Testis (tissue), 3 donors: ENCODE measurements around the gene GLRX5. TPM values are rescaled to one million over a fixed set of nuclear protein-coding genes. Genes with fewer than 3 reads are reported as not detected.

Experiments
- DNase-seq: peaks from one replicate; pipeline ENCODE4 v3.0.0-alpha.2; 2019
- H3K27ac ChIP-seq, 2 donors: fragments of 200-600 bp; sonication (generic); one replicate each; pipeline ENCODE4 v1.5.1; 2019
- H3K27me3 ChIP-seq: fragments of 200-600 bp; sonication (generic); one replicate; pipeline ENCODE4 v1.5.1; 2019
- H3K36me3 ChIP-seq: fragments of 200-600 bp; sonication (generic); one replicate; pipeline ENCODE4 v1.5.1; 2017; ENCODE audit warnings: low read depth; ENCODE audit errors: missing control alignments
- H3K4me1 ChIP-seq: fragments of 200-600 bp; sonication (generic); one replicate; pipeline ENCODE4 v1.5.1; 2019
- H3K4me3 ChIP-seq, 2 donors: fragments of 200-600 bp; sonication (generic); one replicate each; pipeline ENCODE4 v1.5.1; 2017 to 2019
- H3K9me3 ChIP-seq: fragments of 200-600 bp; sonication (generic); one replicate; pipeline ENCODE4 v1.5.1; 2017
- CTCF ChIP-seq, 3 experiments: fragments of 450-650 bp in 2 of 3; fragments of 200-600 bp in 1 of 3; sonication (generic) in 1 of 3; IDR thresholded peaks; one replicate each; pipeline ENCODE4 v1.5.1; 2016 to 2019; ENCODE audit warnings: antibody characterized with exemption in 3 of 3, mild to moderate bottlenecking in 2 of 3, moderate library complexity in 1 of 3
- POLR2A ChIP-seq: fragments of 450-650 bp; IDR thresholded peaks from one replicate; pipeline ENCODE4 v1.6.1; 2017; ENCODE audit warnings: antibody characterized with exemption, mild to moderate bottlenecking, moderate library complexity
- WGBS, 2 donors: methylation state at CpG; one replicate each; pipeline ENCODE4 v1.1.5; 2018; 5-methylcytosine and 5-hydroxymethylcytosine counted together
- intact Hi-C: fragments of 100-400 bp; cut with DNase I; formaldehyde crosslinking; loops from one replicate; pipeline ENCODE4 v1.15.1; 2023; ENCODE audit warnings: low total_unique reads
- polyA plus RNA-seq: library from polyadenylated mRNA; stranded (reverse); fragments of 350-450 nt; fragmentation: Illumina TruSeq; extraction: RNeasy Lipid Tissue Mini Kit (QIAGEN cat#74804); gene quantifications from one replicate; pipeline ENCODE4 v1.2.3, GENCODE V29; 2014; ENCODE audit warnings: low read depth, low replicate concordance; ENCODE audit not compliant: insufficient read depth
- total RNA-seq, 2 donors: library from RNA; depleted of rRNA; stranded (reverse); fragments of >200 nt; gene quantifications; one replicate each; pipeline ENCODE4 v1.2.3, GENCODE V29; 2016

Gene GLRX5
- total and polyA plus RNA-seq, 3 donors from 2014 or later, result 83.9 to 101 (median 95.0) TPM

DNA sequence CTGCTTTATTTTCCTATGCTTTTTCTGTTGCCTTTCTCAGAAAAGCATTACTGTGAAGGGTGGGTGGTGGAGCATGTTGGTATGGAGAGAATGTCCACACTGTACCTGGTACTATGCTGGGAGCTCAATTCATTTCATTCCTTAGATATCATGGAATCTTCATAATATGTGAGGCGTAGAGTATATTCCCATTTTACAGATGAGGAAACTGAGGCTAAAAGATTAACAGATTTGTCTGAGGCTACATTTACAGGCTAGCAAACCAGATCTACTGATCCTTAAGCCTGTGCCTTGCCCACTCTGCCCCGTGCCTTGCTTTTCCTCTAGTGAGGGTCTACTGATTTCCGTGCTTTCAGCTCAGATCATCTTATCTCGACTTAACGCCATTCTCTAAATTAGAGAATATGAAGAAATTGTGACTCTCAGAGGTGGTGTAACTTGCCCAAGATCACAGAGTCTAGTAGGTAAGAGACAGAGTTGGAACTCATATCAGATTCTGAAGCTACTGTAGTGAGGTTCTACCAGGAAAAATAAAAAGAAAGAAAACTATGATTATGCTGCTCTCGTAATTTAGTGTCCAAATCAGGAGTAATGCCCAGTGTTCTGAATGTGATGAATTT is 5.5 kb downstream of the GLRX5 start:
- WGBS, 2 donors, result 80 to 93% methylated on average over 6 of the region's 6 CpGs
- DNase-seq, result no peak
- Histone ChIP-seq H3K36me3 (no peaks in the 10 kb centered on the region), H3K27ac (no peak overlapping the region), H3K4me3 (no peak overlapping the region), H3K9me3 (no peaks in the 10 kb centered on the region), H3K27me3 (no peaks in the 10 kb centered on the region), H3K4me1 (peaks cover 16% of the 10 kb centered on the region)
- TF ChIP-seq POLR2A (no peak), CTCF (IDR thresholded peaks at IDR 0.05) (no peak)
- intact Hi-C loops, result no loop called here

DNA sequence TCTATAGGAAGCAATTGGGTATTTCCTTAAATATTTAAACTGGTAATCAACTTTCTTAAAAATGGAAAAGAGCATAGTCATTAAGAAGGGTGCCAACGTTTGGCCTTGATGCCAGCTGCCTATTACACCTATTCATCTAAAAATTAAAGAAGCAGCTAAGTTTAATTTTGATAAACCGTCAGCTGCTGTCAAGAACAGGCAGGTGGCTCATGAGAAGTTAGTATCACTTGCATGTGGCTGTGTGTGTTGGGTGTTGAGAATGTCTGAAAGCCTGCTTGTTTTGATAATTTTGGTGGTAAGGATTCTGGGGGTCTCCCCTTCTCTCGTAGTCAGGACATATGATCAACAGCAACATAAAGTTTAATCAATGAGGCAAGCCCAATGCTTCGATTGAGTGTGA is 6.5 kb downstream of the GLRX5 start:
- Histone ChIP-seq H3K27me3 (no peaks in the 10 kb centered on the region), H3K4me1 (peaks cover 12% of the 10 kb centered on the region), H3K9me3 (no peaks in the 10 kb centered on the region), H3K27ac (no peak overlapping the region), H3K4me3 (no peak overlapping the region), H3K36me3 (no peaks in the 10 kb centered on the region)
- TF ChIP-seq POLR2A, result no peak
- no peak for DNase-seq
- intact Hi-C loops, result no loop called here
- 71 to 73% methylated on average over 4 of the region's 4 CpGs for WGBS, 2 donors

GRCh38 chr14:95541932-95542930 is 7.4 kb downstream of the GLRX5 start:
- H3K4me3 ChIP-seq, result no peak overlapping the region
- peaks cover 4% of the 10 kb centered on the region for H3K4me1 ChIP-seq
- no peaks in the 10 kb centered on the region for H3K27me3 ChIP-seq
- no peak overlapping the region for H3K27ac ChIP-seq
- TF ChIP-seq CTCF (IDR thresholded peaks at IDR 0.05) (no peak), POLR2A (no peak)
- no peaks in the 10 kb centered on the region for H3K9me3 ChIP-seq
- 92 to 93% methylated on average over 8 of the region's 8 CpGs for WGBS, 2 donors
- no peaks in the 10 kb centered on the region for H3K36me3 ChIP-seq
- intact Hi-C loops, result no loop called here
- DNase-seq, result no peak

GRCh38 chr14:95543021-95543420 is 8.2 kb downstream of the GLRX5 start:
- no peak for DNase-seq
- intact Hi-C loops, result no loop called here
- Histone ChIP-seq H3K36me3 (no peaks in the 10 kb centered on the region), H3K9me3 (no peaks in the 10 kb centered on the region), H3K27ac (no peak overlapping the region), H3K4me3 (no peak overlapping the region), H3K4me1 (peaks cover 3% of the 10 kb centered on the region), H3K27me3 (no peaks in the 10 kb centered on the region)
- TF ChIP-seq CTCF (IDR thresholded peaks at IDR 0.05) (no peak), POLR2A (no peak)
- 96 to 99% methylated on average over 5 of the region's 5 CpGs for WGBS, 2 donors

- intact Hi-C loops, result no loop called here
- Histone ChIP-seq H3K27ac (no peak overlapping the region), H3K9me3 (no peaks in the 10 kb centered on the region), H3K4me3 (no peak overlapping the region), H3K36me3 (no peaks in the 10 kb centered on the region), H3K4me1 (peaks cover 3% of the 10 kb centered on the region), H3K27me3 (no peaks in the 10 kb centered on the region)
- WGBS, 2 donors, result 65 to 72% methylated on average over 8 of the region's 8 CpGs
- TF ChIP-seq CTCF (IDR thresholded peaks at IDR 0.05) (no peak), POLR2A (no peak)
- no peak for DNase-seq
These were observed 9.7 kb downstream of the GLRX5 start for GRCh38 chr14:95544588-95544987.
